ENCODE data around the gene ACOX1.
"Not testable (repeated sequence)": the region's sequence is repeated elsewhere in the genome, so short reads cannot be mapped to it uniquely, and the experiment has no call there.

Gene ACOX1

DNA sequence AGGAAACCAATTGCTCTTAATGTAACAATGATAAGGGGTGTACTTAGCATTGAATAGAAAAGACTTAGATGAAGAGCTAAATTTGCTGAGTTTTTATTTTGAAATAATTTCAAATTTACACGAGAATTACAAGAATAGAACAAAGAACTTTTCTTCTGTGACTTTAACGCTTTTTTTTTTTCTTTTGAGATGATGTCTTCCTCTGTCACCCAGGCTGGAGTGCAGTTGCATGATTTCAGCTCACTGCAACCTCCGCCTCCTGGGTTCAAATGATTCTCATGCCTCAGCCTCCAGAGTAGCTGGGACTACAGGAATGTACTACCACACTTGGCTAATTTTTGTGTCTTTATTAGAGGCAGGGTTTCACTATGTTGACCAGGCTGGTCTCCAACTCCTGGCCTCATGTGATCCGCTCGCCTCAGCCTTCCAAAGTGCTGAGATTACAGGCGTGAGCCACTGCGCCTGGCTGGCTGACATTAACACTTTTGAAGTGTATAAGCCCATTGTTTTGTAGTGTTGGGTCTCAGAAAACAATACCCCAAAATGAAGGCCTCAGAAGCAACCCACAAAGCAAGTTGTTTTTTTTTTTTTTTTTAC is 2.2 kb upstream of the ACOX1 start:
- DNase-seq (ENCODE audit: low read depth): no peak

DNA sequence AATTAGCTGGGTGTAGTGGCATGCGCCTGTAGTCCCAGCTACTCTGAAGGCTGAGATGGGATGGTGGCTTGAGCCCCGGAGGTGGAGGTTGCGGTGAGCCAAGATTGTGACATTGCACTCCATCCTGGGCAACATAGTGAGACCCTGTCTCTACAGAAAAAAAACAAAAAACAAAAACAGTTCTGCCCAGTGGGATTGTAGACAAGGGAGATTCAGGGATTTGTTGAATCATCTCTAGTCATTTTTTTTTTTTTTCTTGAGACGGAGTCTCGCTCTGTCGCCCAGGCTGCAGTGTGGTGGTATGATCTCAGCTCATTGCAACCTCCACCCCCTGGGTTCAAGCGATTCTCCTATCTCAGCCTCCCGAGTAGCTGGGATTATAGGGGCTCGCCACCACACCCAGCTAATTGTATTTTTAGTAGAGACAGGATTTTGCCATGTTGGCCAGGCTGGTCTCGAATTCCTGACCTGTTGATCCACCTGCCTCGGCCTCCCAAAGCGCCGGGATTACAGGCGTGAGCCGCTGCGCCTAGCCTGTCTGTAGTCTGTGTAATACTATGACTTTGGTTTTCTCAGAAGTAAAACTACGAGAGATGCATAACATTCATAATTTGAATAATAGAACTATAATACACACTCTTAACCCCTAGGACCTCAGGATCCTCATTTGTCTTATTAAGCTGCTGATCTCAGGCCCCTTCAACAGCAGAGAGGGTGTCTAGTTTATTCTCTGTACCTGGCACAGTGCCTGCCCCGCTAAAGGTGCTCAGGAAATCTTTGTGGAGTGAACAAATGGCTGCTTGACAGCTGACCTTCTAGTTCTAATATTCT is 1.4 kb upstream of the ACOX1 start:
- DNase-seq (ENCODE audit: low read depth): no peak

DNA sequence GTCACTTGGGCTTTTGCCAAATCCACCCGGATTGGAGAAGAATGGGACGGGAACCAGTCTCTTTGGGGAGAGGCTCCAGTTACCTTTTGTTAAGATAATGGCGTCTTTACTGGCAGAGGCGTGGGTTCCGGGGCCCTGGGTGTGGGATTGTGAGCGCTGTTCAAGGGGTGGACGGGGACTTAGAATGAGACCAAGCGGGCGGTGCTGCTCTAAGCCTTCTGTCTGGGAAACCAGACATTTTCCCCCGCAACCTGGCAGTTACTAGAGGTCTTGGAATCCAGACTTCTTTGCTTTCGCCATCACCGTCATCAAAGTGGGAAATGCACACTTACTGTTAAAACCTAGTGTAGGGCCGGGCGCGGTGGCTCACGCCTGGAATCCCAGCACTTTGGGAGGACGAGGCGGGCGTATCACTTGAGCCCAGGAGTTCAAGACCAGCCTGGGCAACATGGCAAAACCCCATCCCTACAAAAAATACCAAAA is 780 bp upstream of the ACOX1 start:
- no peak for DNase-seq (ENCODE audit: low read depth)

- DNase-seq (ENCODE audit: low read depth): no peak
These were observed 2.7 kb downstream of the ACOX1 start for GRCh38 chr17:75976175-75976848.

DNA sequence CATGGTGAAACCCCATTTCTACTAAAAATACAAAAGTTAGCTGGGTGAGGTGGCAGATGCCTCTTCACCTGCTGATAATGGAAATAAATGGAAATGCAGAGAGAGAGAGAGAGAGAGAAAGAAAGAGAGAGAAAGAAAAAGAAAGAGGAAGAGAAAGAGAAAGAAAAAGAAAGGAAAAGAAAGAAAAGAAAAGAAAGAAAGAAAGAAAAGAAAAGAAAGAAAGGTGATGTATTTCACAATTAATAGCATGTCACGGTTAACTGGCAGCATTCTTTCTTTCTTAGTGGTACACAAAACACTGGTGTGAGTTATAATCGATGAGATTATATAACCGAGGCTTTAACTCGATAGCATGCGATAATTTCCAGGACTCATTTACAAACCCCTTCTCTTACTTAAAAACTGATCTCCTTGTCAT is 3.2 kb downstream of the ACOX1 start:
- no peak for DNase-seq (ENCODE audit: low read depth)

DNA sequence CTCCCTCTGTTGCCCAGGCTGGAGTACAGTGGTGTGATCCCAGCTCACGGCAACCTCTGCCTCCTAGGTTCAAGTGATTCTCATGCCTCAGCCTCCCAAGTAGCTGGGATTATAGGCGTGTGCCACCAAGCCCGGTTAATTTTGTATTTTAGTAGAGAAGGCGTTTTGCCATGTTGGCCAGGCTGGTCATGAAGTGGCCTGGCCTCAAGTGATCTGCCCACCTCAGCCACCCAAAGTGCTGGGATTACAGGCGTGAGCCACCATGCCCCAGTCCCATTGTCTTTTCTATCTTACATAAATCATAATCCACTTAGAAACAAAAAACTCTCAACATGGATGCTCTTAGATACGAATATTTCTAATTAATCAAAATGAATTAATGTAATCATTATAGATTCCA is 3.8 kb downstream of the ACOX1 start:
- not testable (repeated sequence) for DNase-seq (ENCODE audit: low read depth)

DNA sequence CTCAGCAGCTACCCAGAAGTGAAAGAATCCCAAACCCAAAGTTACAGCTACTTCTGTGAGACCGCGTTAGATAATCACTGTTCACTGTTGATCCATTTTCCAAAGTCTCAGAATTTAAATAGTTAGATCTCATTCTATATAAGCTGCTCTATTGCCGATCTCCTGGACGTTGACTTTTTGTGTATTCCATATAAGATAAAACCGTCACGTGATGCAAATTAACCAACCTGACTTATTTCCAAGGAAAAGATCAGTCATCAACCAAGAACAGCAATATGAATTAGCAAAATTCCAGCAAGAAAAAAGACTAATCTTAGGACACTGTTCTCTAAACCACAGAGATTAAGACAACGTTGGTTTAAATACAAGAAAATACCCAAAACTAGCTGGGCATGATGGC is 8.3 kb downstream of the ACOX1 start:
- no peak for DNase-seq (ENCODE audit: low read depth)

GRCh38 chr17:75970011-75970523 is 8.9 kb downstream of the ACOX1 start:
- no peak for DNase-seq (ENCODE audit: low read depth)

DNA sequence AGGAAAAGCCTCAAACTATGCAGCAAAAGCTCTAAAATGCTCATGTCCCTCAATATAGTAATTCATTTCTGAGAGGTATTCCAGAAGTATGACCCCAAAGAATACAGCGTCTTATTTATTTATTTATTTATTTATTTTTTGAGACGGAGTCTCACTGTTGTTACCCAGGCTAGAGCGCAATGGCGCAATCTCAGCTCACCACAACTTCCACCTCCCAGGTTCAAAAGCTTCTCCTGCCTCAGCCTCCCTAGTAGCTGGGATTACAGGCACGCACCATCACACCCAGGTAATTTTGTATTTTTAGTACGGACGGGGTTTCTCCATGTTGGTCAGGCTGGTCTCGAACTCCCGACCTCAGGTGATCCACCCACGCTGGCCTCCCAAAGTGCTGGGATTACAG is 9.9 kb downstream of the ACOX1 start:
- not testable (repeated sequence) for DNase-seq (ENCODE audit: low read depth)

GRCh38 chr17:75965468-75965867 is 13.5 kb downstream of the ACOX1 start:
- no peak for DNase-seq (ENCODE audit: low read depth)

- DNase-seq (ENCODE audit: low read depth): no peak
These were observed 19.0 kb downstream of the ACOX1 start for GRCh38 chr17:75959839-75960511.

DNA sequence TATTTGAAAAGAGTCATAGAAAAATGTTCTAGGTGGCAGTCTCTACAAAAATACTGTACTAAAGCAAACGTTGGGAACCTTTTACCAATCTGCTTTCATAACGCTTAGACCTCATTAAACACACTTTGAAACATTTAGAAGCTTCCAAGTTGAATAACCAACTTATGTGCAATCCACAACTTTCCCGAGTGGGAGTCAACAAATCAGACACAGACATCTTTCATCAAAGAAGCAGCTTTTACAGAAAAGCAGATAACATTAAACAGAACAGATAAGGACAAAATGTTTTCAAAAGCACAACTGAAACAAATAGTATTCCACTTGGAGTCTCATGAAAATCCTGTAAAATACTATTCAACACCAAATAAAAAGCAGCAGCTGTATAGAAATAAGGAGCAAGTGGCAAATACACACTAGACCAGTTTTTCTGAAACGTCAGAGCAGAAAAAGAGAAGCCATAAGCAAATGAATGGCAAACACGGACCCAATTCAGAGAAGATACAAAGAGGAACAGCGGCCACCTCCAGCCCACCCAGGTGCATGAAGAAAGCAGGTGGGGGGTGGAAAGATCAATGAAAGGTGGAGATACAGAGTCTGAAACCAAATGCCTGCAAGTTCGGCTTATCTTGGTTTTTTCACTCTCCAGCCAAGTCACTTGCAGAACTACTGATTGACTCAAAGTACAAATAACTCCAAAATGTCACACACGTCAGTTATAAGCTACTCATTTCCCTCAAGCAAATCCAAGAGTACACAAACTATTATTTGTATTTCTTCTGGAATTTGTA is 19.7 kb downstream of the ACOX1 start:
- no peak for DNase-seq (ENCODE audit: low read depth)

- no peak for DNase-seq (ENCODE audit: low read depth)
These were observed 28.0 kb downstream of the ACOX1 start for GRCh38 chr17:75950855-75951554.

GRCh38 chr17:75950421-75950820 is 28.5 kb downstream of the ACOX1 start:
- DNase-seq (ENCODE audit: low read depth): no peak

- DNase-seq (ENCODE audit: low read depth): no peak
These were observed 33.8 kb downstream of the ACOX1 start for GRCh38 chr17:75945211-75945610.

- no peak for DNase-seq (ENCODE audit: low read depth)
These were observed 35.5 kb downstream of the ACOX1 start for GRCh38 chr17:75943491-75943890.

- DNase-seq (ENCODE audit: low read depth): no peak
These were observed 36.5 kb downstream of the ACOX1 start for GRCh38 chr17:75942473-75942872.

- DNase-seq (ENCODE audit: low read depth): no peak
These were observed 37.5 kb downstream of the ACOX1 start for GRCh38 chr17:75941442-75941819.

DNA sequence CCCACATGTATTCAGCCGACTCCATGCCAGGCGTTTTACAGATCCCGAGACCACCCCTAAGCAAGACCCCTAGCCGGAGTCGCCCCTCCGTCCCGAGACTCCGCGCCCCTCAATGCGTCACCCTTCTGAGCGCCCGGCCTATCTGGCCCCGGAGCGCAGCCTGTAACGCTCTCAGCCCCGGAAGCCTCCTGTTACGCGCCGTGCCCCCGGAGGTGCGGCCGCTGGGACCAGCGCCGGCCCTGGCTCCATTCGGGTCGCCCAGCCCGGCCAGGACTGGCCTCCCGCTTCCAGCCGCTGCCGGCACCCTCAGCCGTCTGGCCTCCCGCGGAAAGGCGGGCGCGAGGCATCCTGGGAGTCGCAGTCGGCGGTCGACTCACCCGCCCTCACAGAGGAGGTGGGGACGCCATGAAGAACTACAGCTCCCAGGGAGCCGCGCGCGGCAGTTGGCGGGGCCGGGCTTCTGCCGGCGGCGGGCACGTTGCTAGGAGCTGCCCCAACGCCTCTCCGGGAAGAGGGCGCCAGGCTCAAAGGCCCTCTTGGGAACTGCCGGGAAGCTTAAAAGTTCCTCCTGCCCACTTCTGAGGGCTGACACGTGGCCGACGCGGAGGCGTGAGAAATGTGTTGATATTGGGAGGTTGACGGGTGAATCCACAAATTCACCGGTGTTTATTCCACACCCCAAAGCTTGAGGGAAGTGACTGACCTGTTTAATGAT is 38.1 kb downstream of the ACOX1 start, which contains the start of gene FBF1:
Gene FBF1 (minus strand): TSS at position 316 of the 715 bp plus-strand sequence. CDS start 2,893 bp downstream, outside the sequence.
- peak; percentile 80 for DNase-seq (ENCODE audit: low read depth)

DNA sequence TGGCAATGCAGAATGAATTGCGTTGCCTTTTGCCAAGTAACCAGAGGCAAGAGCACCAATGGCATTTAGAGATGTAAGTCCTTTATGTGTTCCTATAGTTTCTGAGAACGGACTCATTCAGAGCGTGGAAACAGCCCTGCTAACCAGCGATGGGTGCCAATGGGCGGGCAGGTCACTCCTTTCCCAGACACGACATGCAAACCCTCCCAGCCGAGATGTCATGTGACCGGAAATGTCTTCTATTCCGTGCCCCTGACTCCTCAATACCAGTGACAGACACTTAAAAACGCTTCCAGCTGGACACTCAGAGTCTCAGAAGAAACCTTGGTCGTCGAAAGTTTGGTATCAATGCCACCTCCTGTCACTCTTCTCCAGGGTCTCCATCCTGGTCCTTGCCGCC is 41.3 kb downstream of the ACOX1 start:
- DNase-seq (ENCODE audit: low read depth): no peak
